Nephron (organoid): ENCODE measurements around the gene KIF3B.

Experiments
- H3K27ac Mint-ChIP-seq, 3 experiments: 2 replicates each; pipeline ENCODE4 v1.8.0; 2020; ENCODE audit warnings: mixed read lengths in 3 of 3, mild to moderate bottlenecking in 2 of 3, moderate library complexity in 1 of 3
- H3K27me3 Mint-ChIP-seq: 2 replicates; pipeline ENCODE4 v1.8.0; 2021; ENCODE audit warnings: low read depth, mild to moderate bottlenecking, moderate library complexity, mixed read lengths
- H3K36me3 Mint-ChIP-seq: 2 replicates; pipeline ENCODE4 v1.8.0; 2020; ENCODE audit warnings: low read depth, mixed read lengths
- H3K4me1 Mint-ChIP-seq: 2 replicates; pipeline ENCODE4 v1.8.0; 2020; ENCODE audit warnings: mixed read lengths
- H3K4me3 Mint-ChIP-seq, 3 experiments: 2 replicates each; pipeline ENCODE4 v1.8.0; 2020; ENCODE audit warnings: mild to moderate bottlenecking in 3 of 3, mixed read lengths in 3 of 3, moderate library complexity in 2 of 3
- H3K9me3 Mint-ChIP-seq: 2 replicates; pipeline ENCODE4 v1.8.0; 2020; ENCODE audit warnings: mixed read lengths
- CTCF ChIP-seq, 3 experiments: fragments of 200-600 bp; sonication (generic); IDR thresholded peaks; one replicate each; pipeline ENCODE4 v1.5.0; 2021; ENCODE audit warnings: antibody characterized with exemption in 3 of 3; ENCODE audit not compliant: unreplicated experiment in 3 of 3

Gene KIF3B

GRCh38 chr20:32300647-32301046, 23.2 kb downstream of the KIF3B start:
- Mint-ChIP-seq H3K27me3 (no peaks in the 10 kb centered on the region), H3K36me3 (no peaks in the 10 kb centered on the region), H3K4me3 (no peak overlapping the region), H3K9me3 (no peaks in the 10 kb centered on the region), H3K27ac (peak overlapping the region in 1 of 3 experiments; percentile 67), H3K4me1 (peaks cover 30% of the 10 kb centered on the region)
- TF ChIP-seq CTCF (IDR thresholded peaks at IDR 0.05; ENCODE audit: unreplicated experiment in 3 of 3), result no peak

GRCh38 chr20:32301719-32302506, 24.5 kb downstream of the KIF3B start:
- no peak for TF ChIP-seq CTCF (IDR thresholded peaks at IDR 0.05; ENCODE audit: unreplicated experiment in 3 of 3)
- Mint-ChIP-seq H3K27me3 (no peaks in the 10 kb centered on the region), H3K4me3 (no peak overlapping the region), H3K9me3 (no peaks in the 10 kb centered on the region), H3K27ac (peak overlapping the region; percentile 49 to 69 (median 69)), H3K36me3 (no peaks in the 10 kb centered on the region), H3K4me1 (peaks cover 23% of the 10 kb centered on the region)

- Mint-ChIP-seq H3K4me3 (no peak overlapping the region), H3K4me1 (peaks cover 18% of the 10 kb centered on the region), H3K27ac (peak overlapping the region; percentile 49 to 69 (median 69)), H3K36me3 (no peaks in the 10 kb centered on the region), H3K27me3 (no peaks in the 10 kb centered on the region), H3K9me3 (no peaks in the 10 kb centered on the region)
- TF ChIP-seq CTCF (IDR thresholded peaks at IDR 0.05; ENCODE audit: unreplicated experiment in 3 of 3), result no peak
These were observed 25.0 kb downstream of the KIF3B start for GRCh38 chr20:32302507-32302872.

GRCh38 chr20:32304131-32304746, 26.8 kb downstream of the KIF3B start:
- H3K27ac Mint-ChIP-seq, result no peak overlapping the region
- no peak overlapping the region for H3K4me3 Mint-ChIP-seq
- H3K9me3 Mint-ChIP-seq, result no peaks in the 10 kb centered on the region
- TF ChIP-seq CTCF (IDR thresholded peaks at IDR 0.05; ENCODE audit: unreplicated experiment in 3 of 3), result no peak
- peaks cover under 1% of the 10 kb centered on the region for H3K36me3 Mint-ChIP-seq
- H3K27me3 Mint-ChIP-seq, result no peaks in the 10 kb centered on the region
- peaks cover 17% of the 10 kb centered on the region for H3K4me1 Mint-ChIP-seq

- H3K4me1 Mint-ChIP-seq, result peaks cover 17% of the 10 kb centered on the region
- no peak overlapping the region for H3K27ac Mint-ChIP-seq
- H3K36me3 Mint-ChIP-seq, result peaks cover 58% of the 10 kb centered on the region
- H3K9me3 Mint-ChIP-seq, result no peaks in the 10 kb centered on the region
- H3K27me3 Mint-ChIP-seq, result no peaks in the 10 kb centered on the region
- no peak overlapping the region for H3K4me3 Mint-ChIP-seq
- no peak for TF ChIP-seq CTCF (IDR thresholded peaks at IDR 0.05; ENCODE audit: unreplicated experiment in 3 of 3)
These were observed 35.4 kb downstream of the KIF3B start for GRCh38 chr20:32312718-32313424.
